GM12865 (cell line): ENCODE results near the gene CARMIL1.

Experiments used
- DNase-seq: peaks from one replicate; pipeline ENCODE4 v3.0.0; 2010; ENCODE audit warnings: low read depth
- H3K4me3 ChIP-seq: 2 replicates; pipeline ENCODE4 v1.5.1; 2011; ENCODE audit warnings: mild to moderate bottlenecking, low read depth, low read length, control low read depth
- CTCF ChIP-seq: IDR thresholded peaks from 2 replicates; pipeline ENCODE4 v1.5.1; 2011; ENCODE audit warnings: low read length, control low read depth, low read depth, inconsistent platforms; ENCODE audit not compliant: insufficient read depth; ENCODE audit errors: missing control alignments

Gene CARMIL1

GRCh38 chr6:25524542-25524941, 245.4 kb downstream of the CARMIL1 start:
- no peak for TF ChIP-seq CTCF
- DNase-seq, result no peak
- no peak overlapping the region for H3K4me3 ChIP-seq

GRCh38 chr6:25525078-25525477, 245.9 kb downstream of the CARMIL1 start:
- H3K4me3 ChIP-seq, result no peak overlapping the region
- no peak for DNase-seq
- no peak for TF ChIP-seq CTCF

GRCh38 chr6:25534942-25535631, 255.9 kb downstream of the CARMIL1 start:
- no peak for DNase-seq
- no peak overlapping the region for H3K4me3 ChIP-seq
- no peak for TF ChIP-seq CTCF

- TF ChIP-seq CTCF, result no peak
- no peak for DNase-seq
- H3K4me3 ChIP-seq, result no peak overlapping the region
These were observed 256.6 kb downstream of the CARMIL1 start for GRCh38 chr6:25535632-25536225.

GRCh38 chr6:25536781-25537180, 257.6 kb downstream of the CARMIL1 start:
- no peak for DNase-seq
- H3K4me3 ChIP-seq, result no peak overlapping the region
- no peak for TF ChIP-seq CTCF

GRCh38 chr6:25537349-25538018, 258.3 kb downstream of the CARMIL1 start:
- no peak for TF ChIP-seq CTCF
- no peak overlapping the region for H3K4me3 ChIP-seq
- DNase-seq, result no peak
